ENCODE results near the gene DPF1.

- TF ChIP-seq POLR2A (IDR thresholded peaks at IDR 0.05) = no peak
- TF ChIP-seq, protein P1, sequence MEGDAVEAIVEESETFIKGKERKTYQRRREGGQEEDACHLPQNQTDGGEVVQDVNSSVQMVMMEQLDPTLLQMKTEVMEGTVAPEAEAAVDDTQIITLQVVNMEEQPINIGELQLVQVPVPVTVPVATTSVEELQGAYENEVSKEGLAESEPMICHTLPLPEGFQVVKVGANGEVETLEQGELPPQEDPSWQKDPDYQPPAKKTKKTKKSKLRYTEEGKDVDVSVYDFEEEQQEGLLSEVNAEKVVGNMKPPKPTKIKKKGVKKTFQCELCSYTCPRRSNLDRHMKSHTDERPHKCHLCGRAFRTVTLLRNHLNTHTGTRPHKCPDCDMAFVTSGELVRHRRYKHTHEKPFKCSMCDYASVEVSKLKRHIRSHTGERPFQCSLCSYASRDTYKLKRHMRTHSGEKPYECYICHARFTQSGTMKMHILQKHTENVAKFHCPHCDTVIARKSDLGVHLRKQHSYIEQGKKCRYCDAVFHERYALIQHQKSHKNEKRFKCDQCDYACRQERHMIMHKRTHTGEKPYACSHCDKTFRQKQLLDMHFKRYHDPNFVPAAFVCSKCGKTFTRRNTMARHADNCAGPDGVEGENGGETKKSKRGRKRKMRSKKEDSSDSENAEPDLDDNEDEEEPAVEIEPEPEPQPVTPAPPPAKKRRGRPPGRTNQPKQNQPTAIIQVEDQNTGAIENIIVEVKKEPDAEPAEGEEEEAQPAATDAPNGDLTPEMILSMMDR (IDR thresholded peaks at IDR 0.05) = no peak
These were observed 14.2 kb downstream of the DPF1 start for GRCh38 chr19:38209671-38210457.

Data from lower leg skin (tissue), 3 donors.